Prostate gland (tissue), 2 donors: Measurements from ENCODE around the gene HSPE1. TPM values are rescaled to one million over a fixed set of nuclear protein-coding genes. Genes with fewer than 3 reads are reported as not detected.
"Not testable (repeated sequence)": the region's sequence is repeated elsewhere in the genome, so short reads cannot be mapped to it uniquely, and the experiment has no call there.

ENCODE experiments used
- DNase-seq: peaks from one replicate; pipeline ENCODE4 v3.0.0-alpha.2; 2019; ENCODE audit warnings: low spot score
- H3K27ac ChIP-seq, 2 donors: fragments of 200-600 bp; sonication (generic); 2 replicates each; pipeline ENCODE4 v1.5.1; 2017 to 2019
- H3K27me3 ChIP-seq: fragments of 200-600 bp; sonication (generic); replicated peaks from 2 replicates; pipeline ENCODE4 v1.5.1; 2019; ENCODE audit not compliant: insufficient read depth
- H3K36me3 ChIP-seq, 2 donors: fragments of 200-600 bp; sonication (generic); 1 replicate in 1 of 2; 2 replicates in 1 of 2; pipeline versions ENCODE4 v1.5.1 to v1.8.1; 2017 to 2019
- H3K4me1 ChIP-seq: fragments of 200-600 bp; sonication (generic); replicated peaks from 2 replicates; pipeline ENCODE4 v1.5.1; 2019
- H3K4me3 ChIP-seq, 2 donors: fragments of 200-600 bp; sonication (generic); 2 replicates each; pipeline ENCODE4 v1.5.1; 2017 to 2019
- H3K9me3 ChIP-seq: fragments of 200-600 bp; sonication (generic); 2 replicates; pipeline ENCODE4 v1.5.1; 2017
- CTCF ChIP-seq, 4 experiments: fragments of 200-600 bp in 2 of 4; fragments of 450-650 bp in 2 of 4; sonication (generic) in 2 of 4; IDR thresholded peaks; 1 replicate in 3 of 4; 2 replicates in 1 of 4; pipeline ENCODE4 v1.5.1; 2016 to 2019; ENCODE audit warnings: antibody characterized with exemption in 4 of 4, mild to moderate bottlenecking in 2 of 4, moderate library complexity in 2 of 4
- POLR2A ChIP-seq: fragments of 450-650 bp; IDR thresholded peaks from one replicate; pipeline ENCODE4 v1.6.1; 2016; ENCODE audit warnings: antibody characterized with exemption, mild to moderate bottlenecking
- POLR2AphosphoS5 ChIP-seq: sonication (generic); formaldehyde crosslinking; IDR thresholded peaks from one replicate; pipeline ENCODE4 v1.6.1; 2017; ENCODE audit warnings: antibody characterized with exemption
- WGBS: methylation state at CpG from one replicate; pipeline ENCODE4 v1.1.5; 2018; 5-methylcytosine and 5-hydroxymethylcytosine counted together
- intact Hi-C: fragments of 100-400 bp; cut with DNase I; formaldehyde crosslinking; loops from one replicate; pipeline ENCODE4 v1.14.2; 2022
- total RNA-seq, 2 donors: library from RNA; depleted of rRNA; stranded (reverse); fragments of >200 nt; gene quantifications; one replicate each; pipeline ENCODE4 v1.1.0, GENCODE V29; 2016

HSPE1 gene
- total RNA-seq, 2 donors from 2014 or later = 57.0 to 139 TPM

GRCh38 chr2:197464175-197464574 lies 36.0 kb upstream of the HSPE1 start:
- H3K36me3 ChIP-seq = peaks cover 0 to 6% of the 10 kb centered on the region in 2 donors
- TF ChIP-seq POLR2A = no peak
- TF ChIP-seq CTCF (IDR thresholded peaks at IDR 0.05) = no peak
- TF ChIP-seq POLR2AphosphoS5 = no peak
- intact Hi-C loops = no loop called here
- no peaks in the 10 kb centered on the region for H3K4me1 ChIP-seq
- no peak overlapping the region for H3K27ac ChIP-seq
- H3K9me3 ChIP-seq = no peaks in the 10 kb centered on the region
- DNase-seq = no peak
- 79% methylated on average over 1 of the region's 1 CpG for WGBS
- H3K27me3 ChIP-seq = no peaks in the 10 kb centered on the region
- H3K4me3 ChIP-seq = no peak overlapping the region

GRCh38 chr2:197472166-197472565 lies 28.0 kb upstream of the HSPE1 start:
- Histone ChIP-seq H3K4me3 (no peak overlapping the region), H3K4me1 (no peaks in the 10 kb centered on the region), H3K27ac (no peak overlapping the region), H3K27me3 (no peaks in the 10 kb centered on the region), H3K9me3 (no peaks in the 10 kb centered on the region), H3K36me3 (no peaks in the 10 kb centered on the region)
- intact Hi-C loops = no loop called here
- no peak for DNase-seq
- 96% methylated on average over 5 of the region's 5 CpGs for WGBS
- no peak for TF ChIP-seq CTCF (IDR thresholded peaks at IDR 0.05)

GRCh38 chr2:197477797-197478196 lies 22.4 kb upstream of the HSPE1 start:
- no peak for DNase-seq
- TF ChIP-seq CTCF (IDR thresholded peaks at IDR 0.05) (no peak), POLR2A (no peak), POLR2AphosphoS5 (no peak)
- WGBS = 96% methylated on average over 3 of the region's 3 CpGs
- Histone ChIP-seq H3K4me1 (no peaks in the 10 kb centered on the region), H3K27ac (no peak overlapping the region), H3K36me3 (peaks cover 3% of the 10 kb centered on the region in 2 donors), H3K9me3 (no peaks in the 10 kb centered on the region), H3K27me3 (no peaks in the 10 kb centered on the region), H3K4me3 (no peak overlapping the region)
- intact Hi-C loops = no loop called here

- H3K4me3 ChIP-seq = no peak overlapping the region
- peaks cover 3% of the 10 kb centered on the region in 2 donors for H3K36me3 ChIP-seq
- H3K27me3 ChIP-seq = no peaks in the 10 kb centered on the region
- H3K9me3 ChIP-seq = no peaks in the 10 kb centered on the region
- no peak overlapping the region for H3K27ac ChIP-seq
- no peak for DNase-seq
- no peaks in the 10 kb centered on the region for H3K4me1 ChIP-seq
- TF ChIP-seq POLR2A (no peak), CTCF (IDR thresholded peaks at IDR 0.05) (no peak)
- intact Hi-C loops = no loop called here
- 92% methylated on average over 9 of the region's 9 CpGs for WGBS
Observed at GRCh38 chr2:197480165-197481036, 19.8 kb upstream of the HSPE1 start.

- DNase-seq, H3K36me3 ChIP-seq, H3K4me3 ChIP-seq, H3K9me3 ChIP-seq, H3K27me3 ChIP-seq, H3K27ac ChIP-seq, H3K4me1 ChIP-seq, intact Hi-C loops: not testable (repeated sequence)
- 99% methylated on average over 3 of the region's 3 CpGs for WGBS
Observed at GRCh38 chr2:197484248-197484647, 15.9 kb upstream of the HSPE1 start.
